GM18909 (cell line): ENCODE measurements around the gene MOK.
"Not testable (repeated sequence)": the region's sequence is repeated elsewhere in the genome, so short reads cannot be mapped to it uniquely, and the experiment has no call there.

Source experiments
- ATAC-seq: cut with Tn5 transposase; IDR thresholded peaks from one replicate; pipeline ENCODE4 v1.9.1; 2021; ENCODE audit warnings: mild to moderate bottlenecking; ENCODE audit not compliant: unreplicated experiment, poor library complexity

MOK gene

GRCh38 chr14:102249981-102250380, 55.0 kb downstream of the MOK start:
- no peak for ATAC-seq

- no peak for ATAC-seq
Measured at GRCh38 chr14:102249041-102249440, 55.9 kb downstream of the MOK start.

GRCh38 chr14:102248121-102248520, 56.8 kb downstream of the MOK start:
- no peak for ATAC-seq

GRCh38 chr14:102246071-102246470, 58.9 kb downstream of the MOK start:
- no peak for ATAC-seq

- not testable (repeated sequence) for ATAC-seq
Measured at GRCh38 chr14:102243795-102244194, 61.2 kb downstream of the MOK start.

GRCh38 chr14:102241147-102241546, 63.8 kb downstream of the MOK start:
- no peak for ATAC-seq

- ATAC-seq = not testable (repeated sequence)
Measured at GRCh38 chr14:102240481-102240880, 64.5 kb downstream of the MOK start.

- ATAC-seq = no peak
Measured at GRCh38 chr14:102239231-102239630, 65.7 kb downstream of the MOK start.

GRCh38 chr14:102238766-102239165, 66.2 kb downstream of the MOK start:
- no peak for ATAC-seq

- no peak for ATAC-seq
Measured at GRCh38 chr14:102238131-102238530, 66.8 kb downstream of the MOK start.

GRCh38 chr14:102236026-102236425, 68.9 kb downstream of the MOK start:
- no peak for ATAC-seq

- peak; percentile 68 for ATAC-seq
Measured at GRCh38 chr14:102235275-102235897, 69.6 kb downstream of the MOK start.

- ATAC-seq = no peak
Measured at GRCh38 chr14:102234331-102235264, 70.4 kb downstream of the MOK start.

- ATAC-seq = no peak
Measured at GRCh38 chr14:102233081-102233480, 71.9 kb downstream of the MOK start.

GRCh38 chr14:102232348-102232625, 72.7 kb downstream of the MOK start:
- ATAC-seq = no peak

- ATAC-seq = no peak
Measured at GRCh38 chr14:102231476-102232347, 73.3 kb downstream of the MOK start.

GRCh38 chr14:102230481-102231210, 74.3 kb downstream of the MOK start:
- no peak for ATAC-seq

GRCh38 chr14:102229739-102230092, 75.2 kb downstream of the MOK start:
- ATAC-seq = no peak

GRCh38 chr14:102229071-102229738, 75.8 kb downstream of the MOK start:
- ATAC-seq = no peak
